HUES48 (cell line): Measurements from ENCODE around the gene FAM174C.
"Not testable (repeated sequence)": the region's sequence is repeated elsewhere in the genome, so short reads cannot be mapped to it uniquely, and the experiment has no call there.

Source experiments
- H3K27ac ChIP-seq: one replicate; pipeline ENCODE4 v1.7.0; 2013; ENCODE audit warnings: low read depth, low read length, inconsistent platforms
- H3K27me3 ChIP-seq: 2 replicates; pipeline ENCODE4 v1.6.1; 2013; ENCODE audit warnings: mild to moderate bottlenecking, low read length; ENCODE audit not compliant: control insufficient read depth, insufficient read depth
- H3K36me3 ChIP-seq: 2 replicates; pipeline ENCODE4 v1.6.1; 2013; ENCODE audit warnings: low read length; ENCODE audit not compliant: control insufficient read depth, insufficient read depth
- H3K4me1 ChIP-seq: 2 replicates; pipeline ENCODE4 v1.6.1; 2013; ENCODE audit warnings: mild to moderate bottlenecking, low read length; ENCODE audit not compliant: control insufficient read depth, insufficient read depth
- H3K4me3 ChIP-seq: 2 replicates; pipeline ENCODE4 v1.5.1; 2013; ENCODE audit warnings: mild to moderate bottlenecking, low read depth, low read length
- H3K9ac ChIP-seq: 2 replicates; pipeline ENCODE4 v1.6.1; 2013; ENCODE audit warnings: mild to moderate bottlenecking, low read depth, low read length, moderate library complexity
- H3K9me3 ChIP-seq: 2 replicates; pipeline ENCODE4 v1.6.1; 2013; ENCODE audit warnings: low read length; ENCODE audit not compliant: control insufficient read depth, insufficient read depth

FAM174C gene

DNA sequence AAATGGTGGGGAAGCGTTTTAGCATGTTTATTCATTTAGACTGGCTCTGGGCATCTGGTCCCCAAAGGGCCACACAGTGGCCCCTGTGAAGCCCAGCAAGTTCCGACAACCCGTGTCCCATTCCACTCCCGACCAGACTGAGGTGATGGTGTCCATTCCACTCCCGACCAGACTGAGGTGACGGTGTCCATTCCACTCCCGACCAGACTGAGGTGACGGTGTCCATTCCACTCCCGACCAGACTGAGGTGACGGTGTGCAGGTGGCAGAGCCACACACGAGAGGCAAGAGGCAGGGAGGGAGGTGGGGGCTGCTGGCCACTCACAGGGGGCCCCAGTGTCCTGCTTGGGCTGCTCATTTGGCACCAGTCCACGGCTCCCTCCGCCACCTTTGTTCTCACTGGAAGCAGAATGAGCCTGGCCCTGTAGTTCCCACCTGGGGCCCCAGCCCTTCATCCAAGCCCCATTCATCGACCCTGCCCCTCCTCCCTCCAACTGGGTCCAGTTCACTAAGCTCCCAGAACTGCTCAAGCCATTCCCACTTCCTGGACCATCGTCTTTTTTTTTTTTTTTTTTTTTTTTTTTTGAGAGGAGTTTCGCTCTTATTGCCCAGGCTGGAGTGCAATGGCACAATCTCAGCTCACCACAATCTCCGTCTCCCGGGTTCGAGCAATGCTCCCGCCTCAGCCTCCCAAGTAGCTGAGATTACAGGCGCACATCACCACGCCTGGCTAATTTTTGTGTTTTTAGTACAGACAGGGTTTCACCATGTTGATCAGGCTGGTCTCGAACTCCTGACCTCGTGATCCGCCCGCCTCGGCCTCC is 28.9 kb upstream of the FAM174C start:
- H3K27ac ChIP-seq, H3K9me3 ChIP-seq, H3K9ac ChIP-seq, H3K27me3 ChIP-seq, H3K4me3 ChIP-seq, H3K36me3 ChIP-seq, H3K4me1 ChIP-seq: not testable (repeated sequence)

DNA sequence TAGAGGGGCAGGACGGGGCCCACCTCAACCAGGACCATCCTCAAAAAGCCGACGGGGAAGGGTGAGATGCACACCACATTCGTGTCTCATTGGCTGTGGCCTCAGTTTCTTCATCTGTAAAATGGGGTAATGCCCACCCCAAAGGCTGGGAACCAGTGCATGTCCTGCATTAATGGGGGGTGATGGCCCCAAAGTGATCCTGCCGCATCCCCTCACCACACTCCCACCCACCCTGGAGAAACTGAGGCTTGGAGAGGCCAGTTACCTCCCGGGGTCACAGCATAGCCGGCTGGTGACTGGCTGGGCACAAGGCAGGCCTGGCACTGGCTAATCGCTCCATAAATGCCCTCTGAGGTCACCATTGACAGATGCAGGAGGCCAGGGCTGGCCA is 27.6 kb upstream of the FAM174C start:
- no peaks in the 10 kb centered on the region for H3K9me3 ChIP-seq
- H3K36me3 ChIP-seq, result peaks cover 9% of the 10 kb centered on the region
- H3K4me3 ChIP-seq, result peak overlapping the region; percentile 92; the same call in 1 of the 2 replicates
- no peaks in the 10 kb centered on the region for H3K4me1 ChIP-seq
- H3K27ac ChIP-seq, result peak overlapping the region; percentile 99
- no peak overlapping the region for H3K9ac ChIP-seq
- no peaks in the 10 kb centered on the region for H3K27me3 ChIP-seq

- H3K4me1 ChIP-seq, result no peaks in the 10 kb centered on the region
- H3K9ac ChIP-seq, result peak within 1 kb of the TSS; percentile 94
- H3K4me3 ChIP-seq, result peak within 1 kb of the TSS; percentile 92
- peaks cover 10% of the 10 kb centered on the region for H3K36me3 ChIP-seq
- no peaks in the 10 kb centered on the region for H3K27me3 ChIP-seq
- no peaks in the 10 kb centered on the region for H3K9me3 ChIP-seq
- peak within 1 kb of the TSS; percentile 99 for H3K27ac ChIP-seq
Observed at GRCh38 chr19:1248139-1248785, 27.1 kb upstream of the FAM174C start, which contains the start of gene MIDN. Gene MIDN, plus strand, starts transcription at chr19:1248583. Its CDS starts 1,714 bp downstream, at chr19:1250297.

DNA sequence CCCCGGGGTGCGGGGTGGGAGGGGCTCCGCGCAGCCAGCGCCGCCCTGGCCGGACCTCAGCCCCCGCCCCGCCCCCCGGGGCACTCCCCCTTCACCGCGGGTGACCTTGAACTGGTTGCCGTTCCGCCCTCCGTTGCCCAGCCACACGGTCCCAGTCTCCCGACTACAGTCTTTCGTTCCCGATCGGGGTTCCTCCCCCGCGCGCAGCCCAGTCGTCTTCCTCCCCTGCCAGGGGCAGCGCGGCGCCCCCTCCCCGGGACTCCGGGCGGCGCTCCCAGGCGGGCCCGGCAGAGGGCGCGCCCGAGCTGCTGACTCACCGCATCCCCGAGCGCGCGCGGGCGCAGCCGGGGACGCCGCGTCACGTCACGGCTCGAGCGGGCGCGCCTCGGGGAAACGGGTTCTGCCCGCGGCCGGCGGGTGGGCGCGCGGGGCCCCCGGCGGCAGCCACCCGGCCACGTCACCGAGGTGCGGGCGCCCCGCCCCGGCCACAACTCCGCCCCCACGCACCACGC is 26.5 kb upstream of the FAM174C start:
- H3K4me1 ChIP-seq, result no peaks in the 10 kb centered on the region
- peak overlapping the region; percentile 94 for H3K9ac ChIP-seq
- peak overlapping the region; percentile 92 for H3K4me3 ChIP-seq
- peaks cover 16% of the 10 kb centered on the region for H3K36me3 ChIP-seq
- H3K9me3 ChIP-seq, result no peaks in the 10 kb centered on the region
- no peaks in the 10 kb centered on the region for H3K27me3 ChIP-seq
- H3K27ac ChIP-seq, result peak overlapping the region; percentile 99

GRCh38 chr19:1249298-1249989 is 25.9 kb upstream of the FAM174C start:
- H3K9me3 ChIP-seq, result no peaks in the 10 kb centered on the region
- peaks cover 22% of the 10 kb centered on the region for H3K36me3 ChIP-seq
- H3K27ac ChIP-seq, result peak overlapping the region; percentile 99
- no peaks in the 10 kb centered on the region for H3K27me3 ChIP-seq
- H3K9ac ChIP-seq, result peak overlapping the region; percentile 94; the same call in 1 of the 2 replicates
- no peaks in the 10 kb centered on the region for H3K4me1 ChIP-seq
- H3K4me3 ChIP-seq, result peak overlapping the region; percentile 92

- Histone ChIP-seq H3K27ac (peak overlapping the region; percentile 89), H3K4me1 (no peaks in the 10 kb centered on the region; the same call in 1 of the 2 replicates)
Observed at GRCh38 chr19:1249990-1250436, 25.3 kb upstream of the FAM174C start.

DNA sequence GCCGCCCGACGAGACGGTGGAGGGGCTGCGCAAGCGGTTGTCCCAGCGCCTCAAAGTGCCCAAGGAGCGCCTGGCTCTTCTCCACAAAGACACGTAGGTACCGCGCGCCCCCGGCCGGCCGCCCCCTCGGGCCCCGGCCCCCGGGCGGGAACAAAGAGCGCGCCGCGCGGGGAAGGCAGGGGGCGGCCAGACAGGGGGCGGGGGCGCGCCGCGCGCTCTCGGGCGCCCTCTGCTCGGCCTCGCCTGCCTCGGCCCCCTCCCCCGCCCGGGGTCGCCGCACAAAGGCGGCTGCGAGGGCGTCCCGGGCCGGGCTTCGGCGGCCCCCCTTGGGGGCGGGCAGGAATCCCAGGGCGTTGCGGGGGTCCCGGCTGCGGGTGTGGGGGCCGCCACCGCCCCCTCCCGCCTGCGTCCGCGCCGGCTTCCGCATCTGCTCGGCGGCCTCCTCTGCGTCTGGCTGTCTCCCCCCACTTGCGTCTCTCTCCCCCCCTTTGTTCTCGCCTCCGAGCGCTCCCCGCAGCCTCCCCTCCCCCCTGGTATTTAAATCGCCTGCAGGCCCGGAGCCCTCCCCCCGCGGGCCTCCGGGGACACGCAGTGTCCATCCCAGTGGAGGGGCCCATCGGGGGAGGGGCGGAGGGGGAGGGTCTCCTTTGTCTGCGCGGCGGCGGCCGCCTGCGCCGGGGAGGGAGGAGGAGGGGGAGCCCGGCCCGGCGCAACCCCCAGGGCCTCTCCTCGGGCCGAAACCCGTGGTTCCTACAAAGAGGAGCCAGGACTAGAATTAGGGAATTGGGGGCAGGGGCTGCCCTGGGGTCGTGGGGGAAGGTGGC is 24.7 kb upstream of the FAM174C start:
- Histone ChIP-seq H3K4me1 (no peaks in the 10 kb centered on the region; the same call in 1 of the 2 replicates), H3K9me3 (no peaks in the 10 kb centered on the region), H3K4me3 (peak overlapping the region; percentile 91), H3K27me3 (no peaks in the 10 kb centered on the region), H3K27ac (peak overlapping the region; percentile 89), H3K36me3 (peaks cover 34% of the 10 kb centered on the region), H3K9ac (peak overlapping the region; percentile 78)

More at GRCh38 chr19:1249990-1250436, 25.3 kb upstream of the FAM174C start:
- no peaks in the 10 kb centered on the region for H3K27me3 ChIP-seq
- H3K4me3 ChIP-seq, result peak overlapping the region; percentile 91
- peak overlapping the region; percentile 78 for H3K9ac ChIP-seq
- H3K9me3 ChIP-seq, result no peaks in the 10 kb centered on the region
- H3K36me3 ChIP-seq, result peaks cover 28% of the 10 kb centered on the region

DNA sequence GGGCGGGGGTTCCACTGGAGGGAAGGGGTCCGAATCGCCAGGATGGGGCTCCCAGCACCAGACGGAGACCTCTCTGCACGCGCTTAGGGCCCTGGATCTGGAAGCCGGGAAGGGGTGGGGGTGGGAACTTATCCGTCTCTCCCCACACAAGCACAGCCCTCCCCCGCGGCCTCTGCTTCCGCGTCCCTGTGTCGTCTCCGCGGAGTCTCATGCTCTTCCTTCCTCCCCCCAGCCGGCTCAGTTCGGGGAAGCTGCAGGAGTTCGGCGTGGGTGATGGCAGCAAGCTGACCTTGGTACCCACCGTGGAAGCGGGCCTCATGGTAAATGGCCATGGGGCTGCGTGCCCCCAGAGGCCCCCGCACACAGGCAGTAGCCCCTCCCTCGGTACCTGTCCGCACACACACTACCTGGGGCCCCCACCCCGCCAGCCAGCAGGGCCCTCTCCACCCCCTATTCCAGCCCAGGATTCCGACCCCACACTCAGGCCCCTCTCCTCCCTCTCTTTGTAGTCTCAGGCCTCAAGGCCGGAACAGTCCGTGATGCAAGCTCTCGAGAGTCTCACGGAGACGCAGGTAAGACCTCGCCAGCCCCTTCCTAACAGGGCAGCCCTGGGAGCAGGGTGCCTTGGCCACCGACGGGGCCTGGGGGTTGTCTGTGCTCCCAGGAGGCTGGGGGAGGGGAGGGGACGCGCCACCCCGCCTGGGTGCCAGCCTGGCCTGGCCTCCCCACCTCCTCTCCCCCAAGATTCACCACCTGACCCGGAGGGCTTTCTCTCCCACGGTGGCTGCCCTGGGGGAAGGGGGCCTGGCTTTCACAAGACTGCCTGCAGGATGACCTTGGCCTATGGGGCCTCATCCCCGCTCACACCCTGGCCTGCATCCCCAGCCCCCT is 23.8 kb upstream of the FAM174C start:
- Histone ChIP-seq H3K4me1 (no peaks in the 10 kb centered on the region; the same call in 1 of the 2 replicates), H3K27me3 (no peaks in the 10 kb centered on the region), H3K9me3 (no peaks in the 10 kb centered on the region), H3K9ac (peak overlapping the region; percentile 78), H3K36me3 (peaks cover 41% of the 10 kb centered on the region), H3K4me3 (peak overlapping the region; percentile 91), H3K27ac (peak overlapping the region; percentile 89)

DNA sequence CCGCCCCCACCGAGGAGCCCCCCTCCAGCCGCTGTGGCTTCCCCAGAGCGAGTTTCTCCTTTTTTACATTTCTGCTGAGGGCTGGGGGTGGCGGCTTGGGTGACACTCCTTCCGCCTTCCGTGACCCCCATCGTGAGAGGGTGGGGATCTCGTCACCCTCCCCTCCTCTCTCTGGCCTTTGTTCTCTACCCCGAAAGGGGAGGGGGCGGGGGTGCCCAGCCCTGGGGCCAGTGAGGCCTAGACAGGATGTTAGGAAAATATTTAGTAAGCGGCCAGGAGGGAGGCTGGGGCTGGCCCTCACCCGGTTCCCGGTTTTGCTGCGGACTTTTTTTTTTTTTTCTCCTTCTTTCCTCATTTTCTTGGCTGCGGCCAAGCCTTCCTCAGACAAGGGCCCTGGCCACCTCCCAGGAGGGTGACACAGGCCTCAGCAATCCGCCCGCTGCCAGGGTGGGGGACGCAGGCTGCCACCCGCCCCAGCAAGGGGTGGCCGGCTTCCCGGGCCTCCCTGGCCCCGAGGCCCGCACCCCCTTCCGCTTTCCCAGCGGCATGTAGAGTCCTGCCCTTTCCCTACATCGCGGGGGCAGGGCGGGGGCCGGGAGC is 23.0 kb upstream of the FAM174C start:
- H3K27ac ChIP-seq, result peak overlapping the region; percentile 89

More for the DNA sequence above, 23.0 kb upstream of the FAM174C start:
- no peaks in the 10 kb centered on the region for H3K9me3 ChIP-seq
- H3K4me3 ChIP-seq, result peak overlapping the region; percentile 35; the same call in 1 of the 2 replicates
- peaks cover 48% of the 10 kb centered on the region for H3K36me3 ChIP-seq
- H3K27me3 ChIP-seq, result no peaks in the 10 kb centered on the region
- H3K4me1 ChIP-seq, result no peaks in the 10 kb centered on the region; the same call in 1 of the 2 replicates
- no peak overlapping the region for H3K9ac ChIP-seq
